Measurements from ENCODE around the gene SMPD1.
"Not testable (repeated sequence)": the region's sequence is repeated elsewhere in the genome, so short reads cannot be mapped to it uniquely, and the experiment has no call there.

The SMPD1 gene

DNA sequence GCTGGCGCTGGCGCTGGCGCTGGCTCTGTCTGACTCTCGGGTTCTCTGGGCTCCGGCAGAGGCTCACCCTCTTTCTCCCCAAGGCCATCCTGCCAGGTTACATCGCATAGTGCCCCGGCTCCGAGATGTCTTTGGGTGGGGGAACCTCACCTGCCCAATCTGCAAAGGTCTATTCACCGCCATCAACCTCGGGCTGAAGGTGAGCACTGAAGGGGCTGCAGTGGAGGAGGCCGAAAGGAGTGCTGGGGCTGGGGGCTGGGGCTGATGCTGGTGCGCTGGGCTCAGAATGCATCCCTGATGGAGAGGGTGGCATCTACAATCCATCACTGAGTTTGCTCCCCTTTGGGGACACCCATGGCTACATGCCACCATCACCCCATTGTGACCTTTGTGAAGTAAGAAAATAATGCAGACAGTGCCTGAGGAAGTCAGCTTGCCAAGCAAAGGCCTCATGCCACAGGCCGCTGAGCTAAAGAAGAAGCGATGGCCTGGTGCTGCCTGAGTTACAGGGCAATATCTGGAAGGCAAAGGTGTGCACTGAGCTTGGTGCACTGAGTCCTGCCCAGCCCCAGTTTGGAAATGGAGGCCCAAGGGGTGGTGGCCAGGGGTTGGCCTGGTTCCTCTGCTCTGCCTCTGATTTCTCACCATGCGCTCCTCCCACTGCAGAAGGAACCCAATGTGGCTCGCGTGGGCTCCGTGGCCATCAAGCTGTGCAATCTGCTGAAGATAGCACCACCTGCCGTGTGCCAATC lies 620 bp downstream of the SMPD1 start:
- no peak for DNase-seq

GRCh38 chr11:6391537-6392134 lies 1.4 kb downstream of the SMPD1 start:
- no peak for DNase-seq

DNA sequence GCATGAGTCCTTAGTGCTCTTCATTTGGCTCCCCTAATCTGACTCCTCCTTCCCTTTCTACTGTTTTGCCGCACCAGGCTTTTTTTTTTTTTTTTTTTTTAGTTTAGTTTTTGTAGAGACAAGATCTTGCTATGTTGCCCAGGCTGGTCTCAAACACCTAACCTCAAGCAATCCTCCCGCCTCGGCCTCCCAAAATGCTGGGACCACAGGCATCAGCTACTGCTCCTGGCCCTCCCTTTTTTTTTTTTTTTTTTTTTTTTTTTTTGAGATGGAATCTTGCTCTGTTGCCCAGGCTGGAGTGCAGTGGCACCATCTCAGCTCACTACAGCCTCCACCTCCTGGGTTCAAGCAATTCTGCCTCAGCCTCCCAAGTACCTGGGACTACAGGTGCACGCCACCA lies 2.0 kb downstream of the SMPD1 start:
- not testable (repeated sequence) for DNase-seq

DNA sequence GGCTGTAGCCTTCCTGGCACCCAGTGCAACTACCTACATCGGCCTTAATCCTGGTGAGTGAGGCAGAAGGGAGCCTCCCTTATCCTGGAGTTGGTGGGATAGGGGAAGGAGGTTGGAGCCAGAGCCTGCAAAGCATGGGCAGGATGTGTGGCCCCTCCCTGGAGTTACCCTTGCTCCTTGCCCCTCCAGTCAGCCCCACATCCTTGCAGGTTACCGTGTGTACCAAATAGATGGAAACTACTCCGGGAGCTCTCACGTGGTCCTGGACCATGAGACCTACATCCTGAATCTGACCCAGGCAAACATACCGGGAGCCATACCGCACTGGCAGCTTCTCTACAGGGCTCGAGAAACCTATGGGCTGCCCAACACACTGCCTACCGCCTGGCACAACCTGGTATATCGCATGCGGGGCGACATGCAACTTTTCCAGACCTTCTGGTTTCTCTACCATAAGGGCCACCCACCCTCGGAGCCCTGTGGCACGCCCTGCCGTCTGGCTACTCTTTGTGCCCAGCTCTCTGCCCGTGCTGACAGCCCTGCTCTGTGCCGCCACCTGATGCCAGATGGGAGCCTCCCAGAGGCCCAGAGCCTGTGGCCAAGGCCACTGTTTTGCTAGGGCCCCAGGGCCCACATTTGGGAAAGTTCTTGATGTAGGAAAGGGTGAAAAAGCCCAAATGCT lies 3.9 kb downstream of the SMPD1 start:
- no peak for DNase-seq

DNA sequence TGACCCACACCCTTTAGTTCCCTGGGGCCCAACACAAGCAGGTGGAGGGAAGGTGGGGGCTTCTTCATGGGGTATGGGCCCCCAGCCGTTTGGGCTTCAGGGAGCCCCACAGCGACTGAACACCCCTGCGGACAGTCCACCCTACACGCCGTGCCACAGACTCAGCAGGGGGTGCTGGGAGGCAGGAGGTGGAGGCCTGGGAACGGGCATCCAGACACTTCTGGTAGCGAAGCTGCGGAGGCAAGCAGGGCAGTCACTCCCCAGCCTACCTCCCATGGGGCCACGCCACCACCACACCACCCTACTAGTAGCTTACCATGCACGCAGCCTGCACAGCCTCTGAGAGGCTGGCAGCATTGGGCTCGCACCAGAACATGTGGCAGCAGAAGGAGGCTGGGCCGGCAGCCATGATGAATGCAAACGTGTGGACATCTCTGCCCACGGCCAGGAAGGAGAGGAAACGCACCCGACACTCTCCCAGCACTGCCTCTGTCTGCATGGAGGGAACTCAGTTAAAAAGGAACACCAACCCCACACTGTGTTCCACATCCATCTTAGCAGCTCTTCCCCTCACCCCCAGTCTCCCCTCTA lies 5.3 kb downstream of the SMPD1 start:
- no peak for DNase-seq

GRCh38 chr11:6397156-6397555 lies 6.9 kb downstream of the SMPD1 start:
- no peak for DNase-seq

DNA sequence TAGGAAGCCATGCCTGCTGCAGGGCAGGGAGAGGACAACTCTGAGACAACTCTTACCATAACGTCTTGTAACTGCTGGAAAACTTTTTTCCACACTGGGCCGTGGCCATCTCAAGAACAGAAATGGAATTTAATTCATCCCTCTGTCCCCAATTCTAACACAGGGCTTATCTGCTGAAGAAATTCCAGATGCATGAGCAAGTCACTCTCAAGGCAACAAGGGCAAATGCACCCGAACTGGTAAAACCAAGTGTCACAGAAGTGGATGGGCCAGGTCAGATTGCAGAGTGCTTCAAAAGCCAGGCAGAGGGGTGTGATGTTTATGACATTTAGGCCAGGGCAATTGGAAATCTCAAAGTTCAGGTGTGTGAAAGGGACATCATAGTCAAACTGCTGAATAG lies 7.4 kb downstream of the SMPD1 start:
- no peak for DNase-seq

GRCh38 chr11:6400431-6401345 lies 10.4 kb downstream of the SMPD1 start:
- DNase-seq = no peak

DNA sequence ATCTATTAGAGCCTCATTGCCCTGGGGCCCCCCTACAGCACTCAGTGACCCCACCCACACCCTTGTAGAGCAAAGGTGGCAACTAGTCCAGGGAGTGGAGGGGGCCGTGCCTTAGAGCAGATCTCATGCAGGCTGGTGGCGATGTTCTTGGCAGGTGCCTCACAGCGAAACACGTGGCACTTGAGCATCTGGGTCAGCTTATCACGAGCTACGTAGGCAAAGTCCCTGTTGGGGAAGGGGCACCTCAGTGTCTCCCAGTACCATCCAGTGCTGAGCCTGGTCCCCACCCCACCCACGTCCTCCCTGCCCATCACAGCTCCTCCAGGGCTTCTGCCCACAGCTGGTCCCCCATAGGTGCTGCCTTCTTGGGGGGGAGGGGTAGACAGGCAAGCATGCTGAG lies 11.2 kb downstream of the SMPD1 start:
- no peak for DNase-seq

DNA sequence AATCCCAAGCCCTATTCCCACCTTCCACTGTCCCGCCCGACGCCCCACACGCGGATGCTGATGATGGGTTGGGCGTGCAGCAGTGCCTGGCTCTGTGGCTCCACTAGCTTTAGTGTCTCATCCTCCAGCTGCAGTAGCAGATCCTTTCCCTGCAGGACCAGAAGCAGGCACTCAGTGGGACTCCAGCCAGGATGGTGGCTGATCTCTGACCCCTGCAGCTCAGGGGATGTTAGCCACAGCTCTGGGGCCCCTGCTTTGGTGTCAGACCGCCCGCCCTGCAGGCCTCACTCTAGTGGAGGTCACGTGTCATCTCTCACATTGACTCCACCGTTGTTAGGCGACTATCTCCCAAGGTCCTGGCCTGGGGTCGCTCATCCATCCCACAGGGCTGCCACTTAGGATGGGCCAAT lies 11.8 kb downstream of the SMPD1 start:
- peak; percentile 44 for DNase-seq

GRCh38 chr11:6402561-6402981 lies 12.3 kb downstream of the SMPD1 start:
- DNase-seq = peak; percentile 72

DNA sequence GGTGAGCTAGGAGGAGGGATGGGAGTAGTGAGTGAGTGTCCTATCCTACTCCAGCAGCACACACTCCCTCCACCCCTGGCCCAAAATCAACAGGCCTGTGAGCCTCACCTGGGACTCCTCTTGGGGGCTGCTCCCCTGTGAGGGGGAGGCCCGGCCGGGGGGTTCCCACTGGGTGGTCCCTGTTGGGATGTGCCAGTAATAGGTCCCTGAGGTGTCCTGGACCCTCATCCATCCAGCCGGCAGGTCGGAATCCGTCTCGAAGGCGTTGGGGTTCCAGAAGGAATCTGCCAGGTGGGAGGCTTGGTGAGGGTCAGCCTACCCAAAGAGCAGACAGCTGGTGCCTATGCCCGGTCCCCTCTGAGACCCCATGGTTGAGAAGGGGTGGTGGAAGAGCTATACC lies 13.3 kb downstream of the SMPD1 start:
- no peak for DNase-seq

DNA sequence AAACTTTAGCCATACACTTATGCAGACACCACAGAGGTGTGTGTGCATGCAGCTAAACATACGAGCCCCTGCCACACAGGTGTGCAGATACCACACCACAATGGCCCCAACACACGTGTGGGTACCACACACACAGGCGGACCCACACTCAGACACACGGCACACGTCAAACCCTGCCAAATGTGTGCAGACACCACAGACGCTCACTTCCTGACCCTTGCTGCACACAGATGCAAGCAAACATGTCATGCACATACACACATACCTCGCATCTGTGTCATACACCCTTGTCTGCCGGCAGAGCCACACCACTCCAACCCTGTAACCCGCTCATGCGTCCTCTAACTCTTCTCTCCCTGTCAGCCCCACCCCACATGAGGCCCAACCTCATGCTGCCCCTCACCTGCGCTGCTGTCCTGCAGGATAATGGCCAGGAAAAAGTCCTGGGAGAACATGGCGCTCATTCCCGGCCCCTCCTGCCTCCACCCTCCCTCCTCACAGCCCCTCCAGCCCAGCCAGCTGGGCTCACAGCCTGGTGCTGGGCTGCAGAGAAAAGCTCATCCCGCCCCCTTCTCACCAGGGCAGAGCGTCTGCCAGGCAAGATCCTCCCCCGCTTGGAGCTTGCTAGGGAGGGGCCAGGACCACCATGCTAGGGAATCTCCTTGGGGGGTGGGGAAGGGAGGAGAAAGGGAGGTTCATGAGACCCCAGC lies 14.2 kb downstream of the SMPD1 start:
- DNase-seq = no peak

GRCh38 chr11:6405052-6405667 lies 14.9 kb downstream of the SMPD1 start:
- no peak for DNase-seq

GRCh38 chr11:6405846-6406245 lies 15.6 kb downstream of the SMPD1 start:
- no peak for DNase-seq

DNA sequence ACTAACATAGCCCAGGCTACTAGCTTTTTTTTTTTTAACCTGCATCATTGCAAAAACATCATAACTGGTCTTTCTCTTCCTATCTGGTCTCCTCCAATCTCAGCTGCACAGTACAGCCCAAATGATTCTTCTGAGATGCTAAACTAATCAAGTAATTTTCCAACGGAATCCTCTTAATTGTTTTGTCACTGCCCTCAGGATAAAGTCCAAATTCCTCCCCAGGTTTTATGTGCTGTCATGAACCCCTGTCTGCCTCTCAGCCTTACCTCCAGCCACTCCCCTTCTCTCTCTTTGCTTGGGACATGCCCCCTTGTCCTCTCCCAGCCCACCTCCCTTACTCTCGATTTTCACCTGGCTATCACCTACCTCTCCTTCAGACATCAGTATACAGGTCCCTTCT lies 16.1 kb downstream of the SMPD1 start:
- no peak for DNase-seq

GRCh38 chr11:6410695-6411430 lies 20.6 kb downstream of the SMPD1 start:
- DNase-seq = no peak

- DNase-seq = no peak
Observed at GRCh38 chr11:6411594-6412031, 21.3 kb downstream of the SMPD1 start.

DNA sequence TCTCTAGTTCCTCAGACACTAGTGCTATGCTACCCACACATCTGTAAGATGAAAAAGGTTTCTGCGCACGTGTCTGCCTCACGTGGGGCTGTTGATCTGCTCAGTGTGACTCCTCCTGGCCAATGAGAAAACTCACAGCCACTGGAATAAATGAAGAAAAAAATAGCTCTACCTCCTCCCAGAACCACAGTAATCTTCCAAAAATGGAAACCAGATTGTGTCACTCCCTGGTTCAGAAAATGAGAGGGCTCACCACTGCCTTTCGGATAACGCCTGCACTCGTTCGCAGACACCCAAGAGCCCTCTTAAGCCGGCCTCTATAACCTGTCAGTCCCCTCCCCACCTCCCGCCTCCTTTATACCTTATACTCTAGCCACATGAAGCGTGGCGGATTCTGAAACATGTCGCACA lies 23.5 kb downstream of the SMPD1 start:
- no peak for DNase-seq

GRCh38 chr11:6414874-6415328 lies 24.6 kb downstream of the SMPD1 start:
- peak; percentile 46 for DNase-seq

DNA sequence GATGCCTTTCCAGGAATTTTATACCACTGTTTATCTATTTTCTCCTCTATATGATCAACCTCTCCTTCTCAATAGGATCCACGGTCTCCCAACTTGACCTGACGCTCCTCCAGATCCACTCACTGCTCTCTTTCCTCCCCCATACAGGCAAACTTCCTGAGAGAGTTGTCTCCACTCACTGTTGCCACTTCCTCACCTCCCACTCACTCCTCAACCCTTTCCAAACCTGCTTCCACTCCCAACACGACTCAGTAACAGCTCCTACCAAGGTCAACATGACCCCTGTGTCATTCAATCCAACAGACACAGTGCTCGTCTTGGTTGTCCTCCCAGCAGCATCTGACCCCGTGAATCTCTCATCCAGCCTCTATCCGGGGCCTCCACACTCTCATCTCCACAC lies 25.5 kb downstream of the SMPD1 start:
- DNase-seq = no peak

Data from NK-92 treated with Interleukin-12 subunit alpha and Interleukin-12 subunit beta, amount 100 ng/mL, for 24 hours (cell line).